Urinary bladder (tissue), 4 donors: ENCODE measurements around the gene TRPM3. TPM values are rescaled to one million over a fixed set of nuclear protein-coding genes. Genes with fewer than 3 reads are reported as not detected.
"Not testable (repeated sequence)": the region's sequence is repeated elsewhere in the genome, so short reads cannot be mapped to it uniquely, and the experiment has no call there.

Source experiments
- DNase-seq: peaks from one replicate; pipeline ENCODE4 v3.0.0-alpha.2; 2015; ENCODE audit errors: extremely low spot score
- H3K27ac ChIP-seq: one replicate; pipeline ENCODE4 v1.5.1; 2013; ENCODE audit warnings: low read depth, mild to moderate bottlenecking, moderate library complexity
- H3K36me3 ChIP-seq: one replicate; pipeline ENCODE4 v1.6.1; 2013; ENCODE audit warnings: mild to moderate bottlenecking, moderate library complexity; ENCODE audit not compliant: insufficient read depth
- H3K4me1 ChIP-seq: one replicate; pipeline ENCODE4 v1.6.1; 2013; ENCODE audit warnings: mild to moderate bottlenecking, moderate library complexity; ENCODE audit not compliant: insufficient read depth
- H3K4me3 ChIP-seq: one replicate; pipeline ENCODE4 v1.5.1; 2013; ENCODE audit warnings: low read depth, low read length
- WGBS: extraction: QIAGEN DNeasy Blood & Tissue Kit; methylation state at CpG from one replicate; pipeline ENCODE4 v1.1.7; 2013; 5-methylcytosine and 5-hydroxymethylcytosine counted together
- polyA plus RNA-seq: library from polyadenylated mRNA; stranded (reverse); fragments of 200-250 nt; gene quantifications from one replicate; pipeline ENCODE4 v1.2.3, GENCODE V29; 2013
- total RNA-seq: library from RNA; depleted of rRNA; stranded (reverse); fragments of >200 nt; gene quantifications from one replicate; pipeline ENCODE4 v1.2.3, GENCODE V29; 2014
- donor health status: healthy with polysubstance abuse.
- donor health status: healthy.

TRPM3 gene
- total and polyA plus RNA-seq, 2 donors, result 0.20 to 14.3 TPM

- H3K4me1 ChIP-seq, result peaks cover 1% of the 10 kb centered on the region
- 94% methylated on average over 4 of the region's 4 CpGs for WGBS
These were observed 486.7 kb downstream of the TRPM3 start for GRCh38 chr9:70634696-70635095.

GRCh38 chr9:70630971-70631370 is 490.4 kb downstream of the TRPM3 start:
- no peak overlapping the region for H3K27ac ChIP-seq
- WGBS, result 77% methylated on average over 3 of the region's 3 CpGs
- H3K36me3 ChIP-seq, result no peaks in the 10 kb centered on the region
- peaks cover 1% of the 10 kb centered on the region for H3K4me1 ChIP-seq
- DNase-seq, result no peak
- no peak overlapping the region for H3K4me3 ChIP-seq

More at GRCh38 chr9:70634696-70635095, 486.7 kb downstream of the TRPM3 start:
- Histone ChIP-seq H3K36me3 (no peaks in the 10 kb centered on the region), H3K4me3 (no peak overlapping the region), H3K27ac (no peak overlapping the region)
- no peak for DNase-seq

GRCh38 chr9:70629080-70629685 is 492.2 kb downstream of the TRPM3 start:
- H3K27ac ChIP-seq, H3K36me3 ChIP-seq, H3K4me1 ChIP-seq, H3K4me3 ChIP-seq, DNase-seq: not testable (repeated sequence)
- WGBS, result 63% methylated on average over 15 of the region's 15 CpGs

- WGBS, result 71% methylated on average over 13 of the region's 13 CpGs
- no peaks in the 10 kb centered on the region for H3K4me1 ChIP-seq
- no peak overlapping the region for H3K4me3 ChIP-seq
- no peak overlapping the region for H3K27ac ChIP-seq
- no peaks in the 10 kb centered on the region for H3K36me3 ChIP-seq
- DNase-seq, result no peak
These were observed 496.3 kb downstream of the TRPM3 start for GRCh38 chr9:70625078-70625477.

GRCh38 chr9:70618784-70619183 is 502.6 kb downstream of the TRPM3 start:
- no peak overlapping the region for H3K27ac ChIP-seq
- no peaks in the 10 kb centered on the region for H3K36me3 ChIP-seq
- no peak for DNase-seq
- 84% methylated on average over 17 of the region's 17 CpGs for WGBS
- no peaks in the 10 kb centered on the region for H3K4me1 ChIP-seq
- no peak overlapping the region for H3K4me3 ChIP-seq

- Histone ChIP-seq H3K4me3 (no peak overlapping the region), H3K27ac (no peak overlapping the region), H3K36me3 (no peaks in the 10 kb centered on the region), H3K4me1 (no peaks in the 10 kb centered on the region)
- no peak for DNase-seq
- WGBS, result 96% methylated on average over 9 of the region's 9 CpGs
These were observed 504.2 kb downstream of the TRPM3 start for GRCh38 chr9:70617033-70617828.

- no peaks in the 10 kb centered on the region for H3K4me1 ChIP-seq
- DNase-seq, result no peak
- WGBS, result 81% methylated on average over 7 of the region's 7 CpGs
These were observed 505.0 kb downstream of the TRPM3 start for GRCh38 chr9:70616228-70616990.

GRCh38 chr9:70615464-70616138 is 505.8 kb downstream of the TRPM3 start:
- no peaks in the 10 kb centered on the region for H3K4me1 ChIP-seq
- no peak overlapping the region for H3K27ac ChIP-seq
- no peak overlapping the region for H3K4me3 ChIP-seq
- no peaks in the 10 kb centered on the region for H3K36me3 ChIP-seq
- no peak for DNase-seq
- 49% methylated on average over 4 of the region's 4 CpGs for WGBS

More at GRCh38 chr9:70616228-70616990, 505.0 kb downstream of the TRPM3 start:
- no peak overlapping the region for H3K27ac ChIP-seq
- H3K4me3 ChIP-seq, result no peak overlapping the region
- H3K36me3 ChIP-seq, result no peaks in the 10 kb centered on the region

- no peak for DNase-seq
- Histone ChIP-seq H3K36me3 (no peaks in the 10 kb centered on the region), H3K4me1 (no peaks in the 10 kb centered on the region), H3K4me3 (no peak overlapping the region), H3K27ac (no peak overlapping the region)
- WGBS, result 25% methylated on average over 4 of the region's 4 CpGs
These were observed 506.5 kb downstream of the TRPM3 start for GRCh38 chr9:70614786-70615463.

GRCh38 chr9:70613024-70613768 is 508.2 kb downstream of the TRPM3 start:
- H3K4me3 ChIP-seq, result no peak overlapping the region
- 42% methylated on average over 4 of the region's 4 CpGs for WGBS
- no peak overlapping the region for H3K27ac ChIP-seq
- no peak for DNase-seq
- H3K4me1 ChIP-seq, result no peaks in the 10 kb centered on the region
- no peaks in the 10 kb centered on the region for H3K36me3 ChIP-seq

GRCh38 chr9:70610287-70610644 is 511.2 kb downstream of the TRPM3 start:
- Histone ChIP-seq H3K27ac (no peak overlapping the region), H3K4me3 (no peak overlapping the region), H3K36me3 (no peaks in the 10 kb centered on the region), H3K4me1 (no peaks in the 10 kb centered on the region)
- DNase-seq, result no peak
- 95% methylated on average over 5 of the region's 5 CpGs for WGBS

GRCh38 chr9:70609542-70610286 is 511.7 kb downstream of the TRPM3 start:
- DNase-seq, result no peak
- WGBS, result 34% methylated on average over 6 of the region's 6 CpGs
- no peak overlapping the region for H3K27ac ChIP-seq
- H3K36me3 ChIP-seq, result no peaks in the 10 kb centered on the region
- no peak overlapping the region for H3K4me3 ChIP-seq
- H3K4me1 ChIP-seq, result no peaks in the 10 kb centered on the region
